NCI-H1694 (cell line): ENCODE measurements around the gene METTL23.

Source experiments
- DNase-seq: peaks from one replicate; lab custom pipeline; 2025; lab: John Stamatoyannopoulos, UW

The METTL23 gene

GRCh38 chr17:76772842-76773525 is 46.3 kb downstream of the METTL23 start:
- no peak for DNase-seq

- DNase-seq: no peak
These were observed 48.5 kb downstream of the METTL23 start for GRCh38 chr17:76775021-76775600.

- DNase-seq: no peak
These were observed 54.7 kb downstream of the METTL23 start for GRCh38 chr17:76781056-76781982.

GRCh38 chr17:76783146-76783545 is 56.5 kb downstream of the METTL23 start:
- DNase-seq: no peak
